Anterior cingulate cortex (tissue), 58 donors: ENCODE results near the gene HCRTR1.
"Not testable (repeated sequence)": the region's sequence is repeated elsewhere in the genome, so short reads cannot be mapped to it uniquely, and the experiment has no call there.

Source experiments
- DNase-seq, 58 donors: peaks; one replicate each; lab custom pipeline; 2025; lab: John Stamatoyannopoulos, UW

Gene HCRTR1

GRCh38 chr1:31580891-31581603 is 36.4 kb upstream of the HCRTR1 start:
- no peak for DNase-seq

- DNase-seq, result no peak
Observed at GRCh38 chr1:31581821-31582810, 35.4 kb upstream of the HCRTR1 start.

GRCh38 chr1:31583082-31583994 is 34.2 kb upstream of the HCRTR1 start:
- no peak for DNase-seq

GRCh38 chr1:31583995-31584868 is 33.3 kb upstream of the HCRTR1 start:
- DNase-seq, result peak in 19 of 58 donors; percentile 3 to 28 (median 13)

- no peak for DNase-seq
Observed at GRCh38 chr1:31584869-31585735, 32.4 kb upstream of the HCRTR1 start.

- no peak for DNase-seq
Observed at GRCh38 chr1:31585736-31586365, 31.6 kb upstream of the HCRTR1 start.

GRCh38 chr1:31586376-31587327 is 30.8 kb upstream of the HCRTR1 start:
- no peak for DNase-seq

GRCh38 chr1:31587328-31587699 is 30.2 kb upstream of the HCRTR1 start:
- DNase-seq, result not testable (repeated sequence)

- DNase-seq, result peak in 10 of 58 donors; percentile 5 to 27 (median 13)
Observed at GRCh38 chr1:31587720-31588423, 29.6 kb upstream of the HCRTR1 start.

GRCh38 chr1:31588751-31589515 is 28.6 kb upstream of the HCRTR1 start:
- DNase-seq, result no peak

GRCh38 chr1:31591425-31592093 is 25.9 kb upstream of the HCRTR1 start:
- DNase-seq, result no peak

GRCh38 chr1:31592132-31592531 is 25.4 kb upstream of the HCRTR1 start:
- no peak for DNase-seq

GRCh38 chr1:31593136-31593665 is 24.3 kb upstream of the HCRTR1 start:
- DNase-seq, result no peak
